Fibroblast of skin of left quadriceps (primary cell): Measurements from ENCODE around the gene HEYL.

Experiments
- DNase-seq, 2 experiments: peaks; one replicate each; pipeline ENCODE4 v3.0.0-alpha.2; 2013; ENCODE audit warnings: low read depth in 2 of 2

Gene HEYL

DNA sequence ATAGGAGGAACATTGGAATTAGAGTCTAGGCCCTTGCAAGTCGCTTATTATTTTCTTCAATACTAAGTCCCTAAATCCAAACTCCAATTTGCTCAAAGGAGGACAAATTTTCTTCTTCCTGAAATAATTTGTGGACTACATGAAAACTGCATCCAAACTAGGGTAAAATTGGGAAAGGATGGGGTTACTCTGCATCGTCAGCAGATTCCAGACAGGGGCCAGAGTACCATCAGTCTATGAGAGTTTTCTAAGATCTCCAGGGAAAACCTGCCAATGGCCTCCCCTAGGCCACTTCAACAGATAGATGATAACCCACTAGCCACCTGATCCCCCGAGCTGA, 508 bp downstream of the HEYL start:
- no peak for DNase-seq

DNA sequence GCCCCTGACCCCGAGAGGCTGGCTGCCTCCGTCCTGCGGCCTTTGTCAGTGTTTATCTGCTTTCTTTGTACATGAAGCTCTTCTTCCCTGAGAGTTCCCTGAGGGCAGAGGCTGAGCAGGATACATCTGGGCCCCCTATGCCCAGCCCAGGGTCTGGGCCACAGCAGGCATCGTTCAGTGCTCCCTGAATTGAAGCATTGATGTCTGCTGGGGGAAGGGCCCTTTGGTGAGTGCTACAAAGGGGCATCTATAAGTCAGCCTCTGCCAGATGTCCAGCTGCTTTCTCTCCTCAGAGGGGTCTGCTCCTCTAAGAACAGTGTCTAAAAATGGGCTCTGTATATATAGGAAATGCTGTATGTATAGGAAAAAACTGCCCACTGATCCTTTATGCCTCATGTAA, 2.1 kb downstream of the HEYL start:
- no peak for DNase-seq

DNA sequence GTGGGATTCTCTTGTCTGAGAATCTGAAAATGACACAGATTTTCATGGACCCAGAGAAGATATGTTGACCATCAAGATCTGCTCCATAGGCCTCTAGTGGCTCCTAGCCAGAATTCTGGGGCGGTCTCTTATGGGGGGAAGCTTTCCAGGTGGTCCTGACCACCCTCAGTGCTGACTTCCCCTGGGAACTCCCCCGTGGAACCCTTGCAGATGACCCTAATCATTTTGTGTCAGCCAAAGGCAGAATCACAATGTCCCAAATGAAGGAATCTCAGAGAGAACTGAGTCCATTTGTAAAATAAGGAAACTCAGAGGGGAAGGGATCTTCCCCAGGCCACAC, 3.6 kb downstream of the HEYL start:
- DNase-seq: no peak

DNA sequence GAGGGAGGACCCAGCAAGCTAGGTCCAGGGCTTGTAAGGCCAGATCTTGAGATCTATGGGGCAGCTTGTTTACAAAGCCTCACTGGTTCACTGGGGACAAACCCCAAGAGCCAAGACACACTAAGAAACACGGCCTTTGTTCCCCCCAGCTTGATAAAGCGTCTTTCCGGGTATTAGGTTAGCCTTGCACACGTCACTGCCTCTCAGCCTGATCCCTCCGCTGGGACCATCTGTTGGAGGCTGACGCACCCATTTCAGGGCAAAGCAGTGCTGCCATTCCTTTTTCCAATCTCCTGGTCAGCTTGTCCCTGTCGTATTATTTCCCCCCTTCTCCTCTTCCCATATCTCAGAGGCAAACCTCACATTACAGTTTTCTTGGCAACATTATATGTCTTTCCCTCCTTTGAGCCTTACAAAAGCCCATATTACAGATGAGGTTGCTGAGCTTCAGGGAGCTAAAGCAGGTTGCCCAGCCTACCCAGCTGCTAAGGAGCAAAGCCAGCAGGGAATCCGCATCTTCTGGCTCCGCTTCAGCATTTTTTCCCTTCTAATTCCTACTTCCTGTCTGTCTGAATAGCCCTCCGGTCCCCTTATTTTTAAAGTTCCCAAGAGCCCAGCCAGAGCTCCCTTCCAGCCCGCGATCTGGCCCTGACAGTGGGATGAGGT, 4.1 kb downstream of the HEYL start:
- no peak for DNase-seq

DNA sequence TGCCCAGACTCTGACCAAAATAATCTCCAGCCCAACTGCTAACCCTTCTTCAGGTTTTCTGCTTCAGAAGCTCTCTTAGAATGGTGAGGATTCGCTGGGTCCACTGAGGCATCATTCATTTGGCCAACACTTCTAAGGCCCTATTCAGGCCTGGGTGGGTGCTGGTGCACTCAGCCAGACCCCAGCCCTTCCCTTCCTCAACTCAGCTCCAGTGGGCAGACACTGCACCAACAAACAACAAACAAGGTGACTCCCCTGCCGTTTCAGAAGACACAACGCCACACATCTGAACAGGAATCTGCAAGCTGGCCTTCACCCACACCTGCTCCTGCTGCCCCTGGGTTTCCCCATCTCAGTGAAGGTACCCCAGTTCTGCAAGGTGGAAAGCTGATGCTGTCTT, 6.0 kb downstream of the HEYL start:
- DNase-seq: no peak

DNA sequence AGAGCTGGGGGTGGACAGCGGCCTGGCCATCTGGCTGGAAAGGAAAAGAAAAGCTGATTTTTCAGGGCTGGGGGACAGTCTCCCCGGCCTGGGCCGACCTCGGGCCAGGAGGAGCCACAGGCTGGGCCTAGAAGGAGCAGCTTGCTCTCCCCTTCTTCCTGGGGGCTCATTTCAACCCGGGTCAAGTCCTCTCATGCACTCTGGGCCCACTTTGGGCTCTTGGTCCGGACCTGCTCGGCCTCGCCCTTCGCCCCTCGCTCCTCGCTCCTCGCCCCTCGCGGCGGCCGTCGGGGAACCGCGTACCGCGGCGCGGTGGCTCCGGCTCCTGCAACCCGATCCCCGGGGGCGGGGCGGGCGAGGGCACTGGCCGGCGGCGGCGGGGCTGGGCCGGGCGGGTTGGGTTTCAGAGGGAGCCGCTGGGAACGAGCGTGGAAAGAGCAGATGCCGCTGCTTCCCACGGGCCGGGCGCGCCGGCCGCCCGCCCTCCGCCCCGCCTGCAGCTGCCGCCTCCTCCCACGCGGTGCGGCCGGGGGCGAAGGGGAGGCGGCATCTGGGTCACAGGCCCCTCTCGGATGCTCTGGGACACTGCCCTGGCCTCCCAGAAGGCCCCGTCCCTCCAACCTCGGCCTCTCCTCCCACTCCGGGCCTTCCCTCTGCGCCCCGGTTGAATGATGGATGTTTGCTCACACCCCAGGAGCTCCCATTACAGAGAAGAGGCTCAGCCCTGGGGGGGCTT, 6.6 kb downstream of the HEYL start:
- no peak for DNase-seq

DNA sequence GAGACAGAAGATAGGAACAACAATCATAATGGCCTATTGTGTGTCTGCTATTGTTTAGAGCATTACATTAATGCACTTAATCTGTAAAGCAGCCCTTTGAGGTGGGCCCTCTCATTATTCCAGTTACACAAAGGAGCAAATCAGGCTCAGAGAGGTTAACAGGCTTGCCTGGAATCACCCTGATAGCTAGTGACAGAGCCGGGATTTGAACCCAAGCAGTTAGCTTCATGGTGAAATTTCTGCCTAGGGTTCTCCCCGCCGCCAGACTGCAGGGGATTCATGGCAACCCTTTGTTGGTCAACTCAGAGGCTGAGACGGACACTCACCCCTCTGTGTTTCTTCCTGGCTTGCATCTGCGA, 7.1 kb downstream of the HEYL start:
- no peak for DNase-seq

DNA sequence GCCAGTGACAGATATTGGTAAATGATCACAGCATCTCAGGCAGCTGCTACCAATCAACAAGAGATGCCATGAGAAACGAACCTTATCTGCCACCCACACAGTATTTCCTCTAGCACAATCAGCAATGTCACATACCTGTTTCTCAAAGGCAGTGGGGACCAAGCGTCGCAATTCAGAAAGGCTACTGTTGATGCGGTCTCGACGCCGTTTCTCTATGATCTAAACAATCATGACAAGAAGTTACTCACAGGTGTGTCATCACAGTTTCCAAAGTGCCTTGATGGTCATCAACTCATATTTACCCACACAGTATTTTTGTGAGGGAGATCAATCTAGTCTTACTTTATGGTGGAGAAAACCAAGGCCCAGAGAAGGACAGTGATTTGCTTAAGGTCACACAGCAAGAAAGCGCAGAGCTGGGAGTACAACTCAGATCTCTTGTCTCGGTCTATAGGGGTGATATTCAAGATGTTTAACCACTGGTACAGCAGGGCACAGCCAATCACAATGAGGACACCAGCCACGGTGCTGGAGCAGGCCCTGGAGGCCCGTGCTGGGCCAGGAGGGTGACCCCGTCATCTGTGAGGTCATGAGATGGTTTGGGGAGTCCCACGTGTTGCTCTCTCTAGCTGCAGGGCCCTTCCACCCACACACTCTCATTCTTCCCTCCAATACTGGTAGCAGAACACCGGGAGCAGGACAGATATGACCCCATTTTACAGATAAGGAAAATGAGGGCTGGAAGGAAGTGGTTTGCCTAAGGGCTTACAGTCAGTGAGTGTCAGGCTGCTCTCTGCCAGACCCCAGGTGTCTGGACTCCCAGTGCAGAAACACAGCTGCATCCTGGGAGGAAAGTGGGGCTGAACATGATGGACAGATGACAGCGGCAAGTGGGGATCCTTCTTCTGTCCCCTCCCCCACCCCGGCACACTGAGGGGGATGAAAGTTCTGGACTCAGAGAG, 7.8 kb downstream of the HEYL start:
- no peak for DNase-seq

DNA sequence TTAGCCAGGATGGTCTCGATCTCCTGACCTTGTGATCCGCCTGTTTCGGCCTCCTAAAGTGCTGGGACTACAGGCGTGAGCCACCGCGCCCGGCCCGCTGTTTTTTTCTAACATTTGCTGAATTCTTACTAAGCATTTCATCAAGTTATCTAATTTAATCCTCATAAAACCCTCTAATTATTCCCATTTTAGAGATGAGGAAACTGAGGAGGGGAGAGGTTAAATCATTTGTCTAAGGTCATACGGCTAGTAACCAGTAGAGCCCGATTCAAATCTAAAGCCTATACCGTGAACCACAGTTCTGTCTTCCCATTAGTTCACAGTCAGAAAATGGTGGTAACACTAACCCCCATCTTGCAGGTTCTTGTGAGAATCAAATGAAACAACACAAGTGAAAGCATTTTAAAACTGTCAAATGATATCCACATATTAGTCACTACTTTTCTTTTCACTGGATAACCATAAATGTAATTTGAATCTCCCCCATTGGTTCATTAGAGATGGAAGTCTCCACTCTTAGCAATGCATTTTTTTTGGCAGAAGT, 10.6 kb downstream of the HEYL start:
- no peak for DNase-seq

DNA sequence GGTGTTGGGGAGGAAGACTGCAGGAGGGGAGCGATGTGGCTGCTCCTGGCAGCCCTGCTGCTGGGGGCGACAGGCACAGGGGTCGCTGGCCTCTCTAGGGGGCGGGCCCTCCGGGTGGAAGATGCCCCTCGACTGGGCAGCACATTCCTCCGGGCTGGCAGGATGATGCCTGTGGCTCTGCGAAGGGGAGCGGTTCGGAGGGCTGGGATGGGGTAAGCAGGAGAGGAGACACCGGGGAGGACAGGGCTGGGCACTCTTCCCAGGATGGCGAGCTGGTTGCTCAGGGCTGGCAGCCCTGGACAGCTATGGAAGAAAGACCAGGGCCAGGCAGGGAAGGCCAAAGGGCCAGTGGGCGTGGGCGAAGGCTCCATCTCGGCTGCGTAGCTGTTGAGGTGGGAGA, 12.8 kb downstream of the HEYL start:
- DNase-seq: no peak

DNA sequence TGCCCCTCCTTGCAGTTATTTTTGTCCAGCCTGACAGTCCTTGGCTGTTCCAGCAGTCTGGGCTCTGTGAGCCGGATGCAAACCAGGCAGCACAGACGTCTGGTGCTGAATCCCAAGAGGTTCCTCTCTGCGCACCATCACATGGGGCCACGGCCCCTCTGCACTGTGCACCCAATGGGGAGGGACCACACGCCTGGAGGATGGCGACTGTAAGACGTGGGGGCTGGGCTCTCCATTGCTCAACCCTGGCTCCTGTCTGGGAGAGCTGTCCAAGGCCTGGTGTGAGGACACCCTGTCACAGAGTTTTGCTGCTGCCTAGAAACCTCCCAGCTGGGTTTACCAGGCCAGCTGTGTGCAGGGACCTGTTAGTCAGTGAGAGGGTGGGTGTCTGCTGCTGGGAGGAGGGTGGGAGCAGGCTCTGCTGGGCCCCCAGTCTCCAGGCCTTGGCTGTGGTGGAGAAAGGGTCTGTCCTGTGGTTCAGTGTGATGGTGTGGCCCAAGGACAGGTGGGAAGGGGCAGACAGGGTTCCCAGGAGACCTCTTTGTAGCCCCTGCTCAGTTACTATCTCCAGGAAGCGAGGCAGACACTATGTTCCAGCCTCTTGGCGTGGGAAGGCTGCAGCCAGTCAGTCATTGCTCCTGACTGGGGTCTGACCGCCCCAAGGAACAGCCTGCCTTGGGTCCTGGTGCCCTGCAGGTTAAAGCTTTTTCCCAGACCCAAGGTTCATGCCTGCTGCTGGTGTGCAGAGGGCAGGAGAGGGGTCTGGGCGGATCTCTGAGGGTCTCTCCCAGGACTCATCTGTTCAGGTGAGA, 13.8 kb downstream of the HEYL start:
- DNase-seq: no peak

DNA sequence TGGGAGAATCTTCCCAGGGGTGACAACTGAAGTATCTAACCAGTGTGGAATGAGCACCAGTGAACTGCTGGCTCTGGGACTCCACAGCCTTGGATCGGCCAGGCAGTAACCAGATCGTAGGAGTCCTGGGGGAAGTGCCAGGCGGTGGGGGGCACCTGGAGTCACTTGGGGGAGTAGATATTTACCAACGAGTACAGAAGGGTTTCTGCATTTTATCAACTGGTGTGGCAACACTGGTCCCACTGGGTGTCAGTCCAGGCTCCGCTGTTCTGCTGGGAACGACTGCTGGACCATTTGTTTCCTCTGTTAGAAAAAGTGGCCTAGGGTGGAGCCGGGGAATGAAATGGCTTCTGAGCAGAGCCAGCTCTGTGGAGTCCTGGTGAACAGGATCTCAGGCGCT, 14.4 kb downstream of the HEYL start:
- DNase-seq: no peak

DNA sequence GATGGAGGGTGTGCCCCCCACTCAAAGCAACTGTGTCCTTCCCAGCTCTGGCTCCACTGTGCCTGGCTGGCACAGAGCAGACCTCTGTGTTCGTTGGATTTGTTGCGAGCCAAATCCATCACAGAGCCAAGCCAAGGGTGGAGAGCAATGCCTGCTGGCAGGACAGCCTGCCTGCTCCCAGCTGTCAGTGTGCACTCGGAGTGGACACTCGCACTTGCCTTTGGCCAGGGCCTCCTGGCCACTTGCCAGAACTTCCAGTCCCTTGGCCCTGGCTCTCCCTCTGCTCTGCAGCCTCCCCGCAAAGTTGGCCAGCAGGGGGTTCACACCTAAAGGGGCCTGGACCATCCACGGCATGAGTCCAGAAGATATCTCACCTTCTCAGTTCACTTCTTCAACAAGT, 16.4 kb downstream of the HEYL start:
- DNase-seq: no peak

DNA sequence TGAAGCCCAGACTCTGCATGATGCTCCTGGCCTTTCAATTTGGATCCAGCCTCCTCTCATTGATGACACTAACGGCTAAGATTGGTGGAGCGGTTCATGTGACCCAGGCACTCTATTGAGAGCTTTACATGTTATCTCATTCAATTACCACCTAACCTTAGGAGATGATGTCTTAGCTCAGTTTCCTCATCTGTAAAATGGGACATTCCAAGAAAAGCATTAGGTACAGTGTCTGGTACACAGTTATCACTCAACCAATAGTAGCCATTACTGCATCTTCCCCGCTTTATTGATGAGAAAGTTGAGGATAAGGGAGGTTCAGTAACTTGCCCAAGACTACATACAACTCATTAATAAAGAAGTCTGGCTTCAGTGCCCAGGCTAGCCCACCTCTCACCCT, 17.0 kb downstream of the HEYL start:
- no peak for DNase-seq

DNA sequence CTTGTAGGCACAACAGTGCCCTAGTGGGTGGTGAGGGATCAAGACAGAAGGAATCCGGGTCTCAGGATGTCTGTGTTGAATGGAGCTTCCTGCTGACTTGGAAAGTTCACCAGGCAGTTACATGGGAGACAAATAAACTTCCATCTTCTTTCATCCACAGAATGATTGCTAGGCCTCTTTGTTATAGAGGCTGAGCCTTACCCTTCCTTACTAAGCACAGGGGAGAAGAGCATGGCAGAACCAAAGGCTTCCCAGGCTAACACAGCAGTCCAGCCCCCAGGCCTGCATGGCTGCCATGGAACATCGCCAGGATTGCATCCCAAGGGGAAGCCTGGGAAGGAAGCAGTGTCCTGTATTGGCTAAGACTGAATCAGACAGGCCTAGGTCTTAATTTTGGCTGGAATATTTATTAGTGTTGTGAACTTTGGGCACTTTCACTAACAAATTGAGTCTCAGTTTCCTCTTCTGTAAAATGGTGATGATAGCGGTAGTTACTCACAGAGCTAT, 18.7 kb downstream of the HEYL start:
- no peak for DNase-seq

DNA sequence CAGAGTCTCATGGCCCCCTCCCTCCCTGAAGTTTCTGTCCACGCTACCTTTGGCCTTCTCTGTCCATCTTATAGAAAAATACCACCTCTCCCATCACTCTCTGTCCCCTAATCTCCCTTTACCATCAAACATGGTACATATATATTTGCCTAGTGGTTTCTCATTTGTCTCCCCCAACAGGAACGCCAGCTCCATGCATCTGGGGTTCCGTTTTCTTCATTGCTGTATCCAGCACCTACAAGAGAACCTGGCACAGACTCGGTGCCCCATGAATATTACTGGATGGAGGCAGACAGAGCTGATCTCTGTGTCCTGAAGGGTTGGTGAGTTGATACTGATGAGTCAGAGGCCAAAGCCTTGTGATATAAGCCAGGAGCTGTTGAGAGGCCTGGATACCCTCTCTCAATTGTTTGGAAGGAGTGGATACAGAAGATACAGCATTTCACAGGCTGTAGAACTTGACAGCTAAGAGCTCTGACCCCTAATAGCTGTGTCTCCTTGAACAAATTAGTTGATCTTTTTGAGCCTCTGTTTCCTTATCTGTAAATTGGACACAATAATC, 21.9 kb downstream of the HEYL start:
- DNase-seq: no peak

DNA sequence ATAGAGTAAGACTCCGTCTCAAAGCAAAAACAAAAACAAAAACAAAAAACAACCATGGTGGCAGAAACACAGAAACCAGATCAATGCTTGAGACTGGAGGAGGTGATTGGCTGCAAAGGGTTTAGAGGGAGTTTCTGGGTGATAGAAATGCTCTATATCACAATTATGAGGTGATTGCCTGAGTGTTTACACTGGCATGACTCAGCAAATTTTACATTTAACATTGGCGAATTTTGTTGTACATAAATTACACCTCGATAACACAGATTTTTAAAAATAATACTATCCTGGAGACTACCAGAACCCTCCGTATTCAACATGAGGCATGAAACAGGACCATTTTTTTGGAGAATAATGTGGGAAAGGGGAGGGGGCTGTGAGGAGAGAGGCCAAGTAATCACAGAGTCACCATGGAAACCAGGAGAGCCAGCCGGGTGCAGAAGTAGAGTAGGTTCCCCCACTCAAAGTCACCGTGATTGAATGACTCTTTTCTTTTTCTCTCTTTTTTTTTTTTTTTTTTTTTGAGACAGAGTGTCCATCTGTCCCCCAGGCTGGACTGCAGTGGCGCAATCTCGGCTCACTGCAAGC, 24.3 kb downstream of the HEYL start:
- DNase-seq: no peak

DNA sequence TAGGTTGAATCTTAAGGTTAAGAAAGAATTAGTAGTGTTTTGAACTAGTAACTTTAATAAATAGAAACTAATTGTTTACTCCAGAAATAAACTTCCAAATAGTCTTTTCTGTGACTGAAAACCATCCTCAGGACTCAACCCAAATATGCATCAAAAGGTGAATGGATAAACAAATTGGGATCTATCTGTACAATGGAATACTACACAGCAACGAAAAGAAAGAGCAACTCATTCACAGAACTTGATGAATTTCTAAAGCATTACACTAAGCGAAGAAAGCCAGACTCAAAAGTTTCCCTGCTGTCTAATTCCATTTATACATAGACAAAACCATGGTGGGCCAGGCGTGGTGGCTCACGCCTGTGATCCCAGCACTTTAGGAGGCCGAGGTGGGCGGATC, 25.0 kb downstream of the HEYL start:
- no peak for DNase-seq

DNA sequence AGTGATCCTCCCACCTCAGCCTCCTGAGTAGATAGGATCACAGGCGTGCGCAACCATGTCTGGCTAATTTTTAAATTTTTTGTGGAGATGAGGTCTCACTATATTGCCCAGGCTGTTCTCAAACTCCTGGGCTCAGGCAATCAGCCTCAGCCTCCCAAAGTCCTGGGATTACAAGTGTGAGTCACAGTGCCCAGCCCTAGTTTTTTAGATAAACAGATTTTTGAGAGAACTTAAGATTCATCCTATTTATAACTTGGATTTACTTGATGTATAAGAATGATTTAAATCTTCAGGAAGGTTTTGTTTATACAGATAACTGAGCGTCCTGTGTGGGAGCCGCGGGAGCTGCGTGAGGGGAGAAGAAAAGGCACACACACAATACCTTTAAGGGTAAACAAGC, 26.2 kb downstream of the HEYL start:
- no peak for DNase-seq

DNA sequence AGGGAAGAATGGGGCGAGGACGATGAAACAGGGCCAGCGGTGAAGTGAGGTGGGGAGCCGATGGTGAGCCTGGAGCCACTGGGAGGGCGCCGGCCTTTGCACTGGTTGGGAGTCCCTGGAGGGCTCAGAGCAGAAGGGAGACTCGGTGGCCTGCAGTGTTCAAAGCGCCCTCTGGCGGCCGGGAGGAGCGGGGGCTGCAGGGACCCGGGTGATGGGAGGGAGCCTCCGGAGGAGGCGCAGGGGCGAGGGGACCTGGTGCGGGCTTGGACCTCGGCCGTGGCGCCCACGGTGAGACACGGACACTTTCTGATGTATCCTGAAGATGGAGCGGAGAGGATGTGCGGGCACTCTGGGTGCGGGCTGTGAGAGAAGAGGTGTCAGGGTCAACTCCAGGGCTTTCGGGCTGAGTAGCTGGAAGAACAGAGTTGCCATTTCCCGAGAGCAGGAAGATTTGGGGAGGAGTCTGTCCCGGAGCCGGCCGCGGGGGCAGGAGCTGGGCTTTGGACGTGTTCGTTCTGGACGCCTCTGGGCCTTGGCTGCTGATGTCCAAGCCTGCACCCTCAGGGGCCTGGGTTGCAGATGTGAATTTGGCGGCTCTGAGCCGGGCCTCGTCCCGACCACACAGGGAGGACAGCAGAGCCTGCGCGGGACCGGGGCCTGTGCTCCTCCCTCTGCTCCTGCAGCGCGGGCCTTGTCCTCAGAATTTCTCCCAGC, 29.7 kb downstream of the HEYL start:
- peak in 1 of 2 experiments; percentile 10 for DNase-seq
